Muscle of arm (tissue), 14 donors: ENCODE results near the gene TSGA10IP. TPM values are rescaled to one million over a fixed set of nuclear protein-coding genes. Genes with fewer than 3 reads are reported as not detected.

Source experiments
- DNase-seq: peaks from one replicate; pipeline ENCODE4 v3.0.0-alpha.2; 2013
- long read RNA-seq, 11 donors: transcript quantifications; one replicate each; lab custom pipeline, GENCODE V29; 2026
- polyA plus RNA-seq, 12 donors: library from polyadenylated mRNA; unstranded; fragments of 120-200 nt; gene quantifications; one replicate each; pipeline ENCODE4 v1.2.1, GENCODE V29; 2013; ENCODE audit not compliant: insufficient read length in 12 of 12

TSGA10IP gene
- polyA plus RNA-seq = under 1 TPM in 5 of 12 donors, not detected in 7; 0.10 to 0.21 (median 0.12) TPM
- long read RNA-seq, donor 1 = 0 reads
- long read RNA-seq, donor 2 = 0 reads
- long read RNA-seq, donor 3 = 0 reads
- long read RNA-seq, donor 4 = 0 reads
- long read RNA-seq, donor 5 = 0 reads
- long read RNA-seq, donor 6 = 0 reads
- long read RNA-seq, donor 7 = 0 reads
- long read RNA-seq, donor 8 = 0 reads
- long read RNA-seq, donor 9 = 0 reads
- long read RNA-seq, donor 10 = 0 reads
- long read RNA-seq, donor 11 = 0 reads

- DNase-seq = no peak
Measured at GRCh38 chr11:65945430-65945911, at the start of gene TSGA10IP. Gene TSGA10IP (plus strand): TSS chr11:65945480. CDS start chr11:65945676, 196 bp downstream.

- no peak for DNase-seq
Measured at GRCh38 chr11:65895482-65895981, 49.7 kb upstream of the TSGA10IP start.

GRCh38 chr11:65896034-65896999, 49.0 kb upstream of the TSGA10IP start:
- no peak for DNase-seq

- no peak for DNase-seq
Measured at GRCh38 chr11:65897020-65897471, 48.2 kb upstream of the TSGA10IP start.

GRCh38 chr11:65898656-65899355, 46.5 kb upstream of the TSGA10IP start:
- no peak for DNase-seq

GRCh38 chr11:65899356-65900124, 45.7 kb upstream of the TSGA10IP start:
- DNase-seq = no peak

- DNase-seq = no peak
Measured at GRCh38 chr11:65900125-65900898, 45.0 kb upstream of the TSGA10IP start, which contains the start of gene FOSL1. Gene FOSL1 (minus strand): TSS chr11:65900388. CDS start chr11:65900339, 49 bp downstream.

- no peak for DNase-seq
Measured at GRCh38 chr11:65900899-65901180, 44.4 kb upstream of the TSGA10IP start.

GRCh38 chr11:65903068-65903481, 42.2 kb upstream of the TSGA10IP start:
- no peak for DNase-seq

- no peak for DNase-seq
Measured at GRCh38 chr11:65903715-65904114, 41.6 kb upstream of the TSGA10IP start.

- no peak for DNase-seq
Measured at GRCh38 chr11:65906602-65907001, 38.7 kb upstream of the TSGA10IP start.

- no peak for DNase-seq
Measured at GRCh38 chr11:65907878-65908277, 37.4 kb upstream of the TSGA10IP start.

GRCh38 chr11:65911682-65912568, 33.4 kb upstream of the TSGA10IP start:
- no peak for DNase-seq

GRCh38 chr11:65912845-65913244, 32.4 kb upstream of the TSGA10IP start:
- no peak for DNase-seq

- DNase-seq = no peak
Measured at GRCh38 chr11:65915101-65915820, 30.0 kb upstream of the TSGA10IP start.

GRCh38 chr11:65915821-65916251, 29.4 kb upstream of the TSGA10IP start:
- no peak for DNase-seq

GRCh38 chr11:65916391-65916790, 28.9 kb upstream of the TSGA10IP start:
- no peak for DNase-seq

- no peak for DNase-seq
Measured at GRCh38 chr11:65917077-65917433, 28.2 kb upstream of the TSGA10IP start.
